ENCODE data around the gene GAS7. TPM values are rescaled to one million over a fixed set of nuclear protein-coding genes. Genes with fewer than 3 reads are reported as not detected.

The GAS7 gene
- total and polyA plus RNA-seq, 12 donors = 19.8 to 111 (median 61.8) TPM

GRCh38 chr17:9991796-9992195, 206.6 kb downstream of the GAS7 start:
- DNase-seq (no peak), ATAC-seq (no peak)
- TF ChIP-seq CTCF (IDR thresholded peaks at IDR 0.05) = no peak
- H3K27me3 ChIP-seq = no peaks in the 10 kb centered on the region
- H3K4me1 ChIP-seq = peaks cover 0 to 19% (median 11%) of the 10 kb centered on the region in 9 donors
- no peak overlapping the region for H3K4me3 ChIP-seq
- no peaks in the 10 kb centered on the region for H3K36me3 ChIP-seq
- 94% methylated on average over 7 of the region's 7 CpGs for WGBS, 2 donors
- no peak overlapping the region for H3K27ac ChIP-seq
- H3K9me3 ChIP-seq = peaks cover 0 to 6% (median 0%) of the 10 kb centered on the region in 11 donors
- intact Hi-C loops (cut with DNase I) = no loop called here

GRCh38 chr17:9991351-9991750, 207.1 kb downstream of the GAS7 start:
- intact Hi-C loops (cut with DNase I) = no loop called here
- H3K27ac ChIP-seq = no peak overlapping the region
- H3K9me3 ChIP-seq = peaks cover 0 to 6% (median 0%) of the 10 kb centered on the region in 11 donors
- no peaks in the 10 kb centered on the region for H3K27me3 ChIP-seq
- H3K4me3 ChIP-seq = no peak overlapping the region
- TF ChIP-seq CTCF (IDR thresholded peaks at IDR 0.05) = no peak
- peaks cover 0 to 24% (median 15%) of the 10 kb centered on the region in 9 donors for H3K4me1 ChIP-seq
- WGBS, 2 donors = 75 to 80% methylated on average over 7 of the region's 7 CpGs
- ATAC-seq (no peak), DNase-seq (no peak)
- no peaks in the 10 kb centered on the region for H3K36me3 ChIP-seq

GRCh38 chr17:9987779-9988585, 210.4 kb downstream of the GAS7 start:
- ATAC-seq (peak in 6 of 8 donors; percentile 12 to 36 (median 30)), DNase-seq (peak; percentile 34)
- H3K9me3 ChIP-seq = peaks cover 0 to 6% (median 0%) of the 10 kb centered on the region in 11 donors
- H3K36me3 ChIP-seq = no peaks in the 10 kb centered on the region
- no peaks in the 10 kb centered on the region for H3K27me3 ChIP-seq
- intact Hi-C loops (cut with DNase I) = no loop called here
- H3K4me3 ChIP-seq = no peak overlapping the region
- WGBS, 2 donors = 54 to 59% methylated on average over 7 of the region's 7 CpGs
- H3K4me1 ChIP-seq = peaks cover 0 to 29% (median 18%) of the 10 kb centered on the region in 9 donors
- TF ChIP-seq CTCF (IDR thresholded peaks at IDR 0.05) = peak; percentile 55 to 84 (median 74)
- peak overlapping the region in 3 of 10 donors; percentile 2 to 65 (median 33) for H3K27ac ChIP-seq

GRCh38 chr17:9986754-9987382, 211.5 kb downstream of the GAS7 start:
- 73 to 78% methylated on average over 9 of the region's 9 CpGs for WGBS, 2 donors
- Histone ChIP-seq H3K27ac (peak overlapping the region in 5 of 10 donors; percentile 12 to 65 (median 39)), H3K27me3 (no peaks in the 10 kb centered on the region), H3K36me3 (peaks cover 0 to under 1% (median 0%) of the 10 kb centered on the region in 9 donors), H3K9me3 (peaks cover 0 to 6% (median 0%) of the 10 kb centered on the region in 11 donors), H3K4me1 (peaks cover 0 to 29% (median 18%) of the 10 kb centered on the region in 9 donors), H3K4me3 (no peak overlapping the region)
- ATAC-seq = peak; percentile 12 to 66 (median 36)
- intact Hi-C loops (cut with DNase I) = no loop called here
- TF ChIP-seq CTCF (IDR thresholded peaks at IDR 0.05) = no peak
- DNase-seq = no peak

Data from heart right ventricle (tissue), 16 donors.